HG03354 (cell line): ENCODE measurements around the gene LY6G5B.
"Not testable (repeated sequence)": the region's sequence is repeated elsewhere in the genome, so short reads cannot be mapped to it uniquely, and the experiment has no call there.

ENCODE experiments used
- ATAC-seq: cut with Tn5 transposase; IDR thresholded peaks from one replicate; pipeline ENCODE4 v1.9.1; 2021; ENCODE audit warnings: mild to moderate bottlenecking; ENCODE audit not compliant: unreplicated experiment, poor library complexity, severe bottlenecking

The LY6G5B gene

DNA sequence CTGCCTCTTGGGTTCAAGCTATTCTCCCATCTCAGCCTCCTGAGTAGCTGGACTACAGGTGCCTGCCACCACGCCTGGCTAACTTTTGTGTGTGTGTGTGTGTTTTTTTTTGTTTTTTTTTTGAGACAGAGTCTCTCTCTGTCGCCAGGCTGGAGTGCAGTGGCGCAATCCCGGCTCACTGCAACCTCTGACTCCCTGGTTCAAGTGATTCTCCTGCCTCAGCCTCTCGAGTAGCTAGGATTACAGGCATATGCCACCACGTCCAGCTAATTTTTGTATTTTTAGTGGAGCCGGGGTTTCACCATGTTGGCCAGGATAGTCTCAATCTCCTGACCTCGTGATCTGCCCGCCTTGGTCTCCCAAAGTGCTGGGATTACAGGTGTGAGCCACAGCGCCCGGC lies 39.4 kb downstream of the LY6G5B start:
- ATAC-seq = not testable (repeated sequence)

DNA sequence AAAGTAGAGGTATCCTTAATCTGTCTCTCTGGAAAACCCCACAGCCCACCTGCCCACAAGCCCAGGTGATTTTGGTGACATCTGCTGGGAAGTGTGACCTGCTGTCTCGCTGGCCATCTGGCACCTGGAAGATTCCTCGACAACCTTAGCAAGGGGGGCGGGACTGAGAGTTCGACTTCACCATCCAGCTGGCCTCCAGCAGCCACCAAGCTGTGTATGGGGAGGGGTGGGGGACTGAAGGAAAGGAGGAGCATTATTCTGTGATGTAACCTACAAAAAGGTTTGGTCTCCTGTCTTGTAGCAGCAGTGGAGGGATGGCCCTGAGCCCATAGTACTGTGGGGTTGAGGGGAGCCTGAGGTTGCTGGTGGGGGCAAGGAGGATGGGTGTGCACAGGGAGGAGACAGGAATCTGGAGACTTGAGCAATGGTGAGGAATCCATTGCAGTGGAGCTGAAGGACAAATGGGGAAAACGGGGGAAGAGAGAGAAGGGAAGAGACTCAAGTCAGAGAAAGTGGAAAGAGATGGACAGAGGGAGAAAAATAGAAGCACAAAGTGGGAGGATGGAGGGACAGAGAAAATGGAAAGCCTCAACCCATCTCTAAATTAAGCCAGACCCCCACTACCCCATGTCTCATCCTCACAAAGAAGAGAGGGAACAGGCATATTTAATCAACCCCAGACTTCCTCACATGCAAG lies 40.9 kb downstream of the LY6G5B start:
- ATAC-seq = no peak

DNA sequence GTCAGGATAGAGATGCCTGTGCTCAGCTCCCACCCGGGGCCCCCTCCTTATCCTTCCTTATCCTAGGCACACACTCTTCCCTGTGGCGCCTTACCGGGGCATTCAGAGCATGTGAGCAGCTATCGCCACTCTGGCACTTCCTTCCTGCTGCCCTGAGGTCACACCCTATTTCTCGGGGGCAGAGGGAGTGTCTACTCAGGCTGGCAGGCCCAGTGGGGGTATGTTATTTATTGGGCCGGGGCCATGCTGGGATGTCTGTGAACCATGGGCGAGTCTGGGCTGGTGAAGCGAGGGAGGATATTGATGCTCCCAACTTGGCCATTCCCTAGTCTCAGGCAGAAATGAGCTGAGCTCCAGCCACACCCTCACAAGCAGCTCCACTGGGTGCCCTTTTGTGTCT lies 41.5 kb downstream of the LY6G5B start:
- no peak for ATAC-seq

DNA sequence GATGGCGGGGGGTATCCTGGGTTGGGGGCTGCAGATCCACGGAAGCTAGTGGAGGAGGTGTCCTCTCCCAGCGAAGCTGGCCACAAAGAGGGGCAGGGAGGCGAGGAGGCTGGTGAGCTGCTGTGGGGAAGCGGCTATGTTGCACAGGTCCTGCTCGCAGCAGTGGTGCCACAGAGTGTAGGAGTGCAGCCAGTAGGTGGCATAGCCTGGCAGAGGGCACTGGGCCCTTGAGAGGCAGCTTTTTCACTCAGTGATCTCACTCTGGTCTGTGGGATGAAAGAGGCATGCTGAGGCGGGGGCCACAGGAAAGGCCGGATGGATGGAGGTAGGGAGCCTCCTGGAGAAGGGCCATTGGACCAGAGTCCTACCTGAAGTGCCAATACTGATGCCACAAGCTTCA lies 42.5 kb downstream of the LY6G5B start:
- ATAC-seq = no peak

DNA sequence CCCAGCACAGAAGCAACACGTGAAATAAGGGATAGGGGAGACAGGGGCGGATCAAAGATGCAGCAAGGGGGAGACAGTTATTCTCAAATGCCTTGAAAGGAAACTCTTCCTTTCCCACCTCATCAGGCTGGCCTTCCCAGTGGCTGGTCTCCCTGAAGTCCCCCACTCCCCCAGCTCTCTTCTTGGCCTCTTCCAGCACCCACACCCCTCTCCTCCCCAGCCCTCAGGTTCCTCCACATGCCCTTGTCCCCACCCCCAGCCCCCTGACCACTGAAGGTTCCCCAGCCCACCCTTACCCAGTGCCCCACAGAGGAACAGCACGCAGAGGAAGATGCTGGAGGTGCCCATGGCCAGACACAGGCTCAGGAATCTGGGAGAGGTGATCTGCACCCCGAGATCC lies 43.7 kb downstream of the LY6G5B start:
- no peak for ATAC-seq

DNA sequence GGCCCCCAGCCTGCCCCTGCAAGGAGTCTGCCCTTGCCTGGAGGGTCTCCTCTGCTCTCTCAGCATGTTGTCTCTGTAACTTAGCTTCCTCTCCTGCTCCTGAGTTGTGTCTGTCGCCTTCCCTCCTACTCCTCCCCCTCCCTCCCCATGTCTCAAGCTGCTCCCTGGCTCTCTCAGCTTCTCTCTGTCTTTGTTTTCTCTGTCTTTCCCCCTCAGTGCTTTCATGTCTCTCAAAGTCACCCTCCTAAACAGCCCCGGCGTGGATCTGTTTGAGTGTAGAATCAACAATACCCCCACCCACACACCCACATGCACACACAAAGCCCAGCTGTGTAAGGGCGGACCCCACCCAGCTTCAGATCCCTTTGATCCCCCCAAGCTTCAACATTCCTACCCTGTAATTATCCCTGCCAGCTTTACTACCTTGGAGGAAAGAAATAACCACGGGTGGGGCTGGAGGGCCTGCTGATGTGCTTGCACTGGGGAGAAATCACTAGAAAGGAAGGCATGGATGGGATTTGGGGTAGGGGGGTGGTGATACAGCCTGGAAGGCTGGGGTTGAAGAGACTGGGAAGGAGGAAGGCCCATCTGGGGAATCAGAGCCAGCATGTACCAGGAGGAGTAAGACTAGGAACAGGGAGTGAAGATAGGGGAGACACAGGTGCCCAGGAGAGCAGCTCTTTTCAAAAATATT lies 44.4 kb downstream of the LY6G5B start:
- ATAC-seq = no peak

DNA sequence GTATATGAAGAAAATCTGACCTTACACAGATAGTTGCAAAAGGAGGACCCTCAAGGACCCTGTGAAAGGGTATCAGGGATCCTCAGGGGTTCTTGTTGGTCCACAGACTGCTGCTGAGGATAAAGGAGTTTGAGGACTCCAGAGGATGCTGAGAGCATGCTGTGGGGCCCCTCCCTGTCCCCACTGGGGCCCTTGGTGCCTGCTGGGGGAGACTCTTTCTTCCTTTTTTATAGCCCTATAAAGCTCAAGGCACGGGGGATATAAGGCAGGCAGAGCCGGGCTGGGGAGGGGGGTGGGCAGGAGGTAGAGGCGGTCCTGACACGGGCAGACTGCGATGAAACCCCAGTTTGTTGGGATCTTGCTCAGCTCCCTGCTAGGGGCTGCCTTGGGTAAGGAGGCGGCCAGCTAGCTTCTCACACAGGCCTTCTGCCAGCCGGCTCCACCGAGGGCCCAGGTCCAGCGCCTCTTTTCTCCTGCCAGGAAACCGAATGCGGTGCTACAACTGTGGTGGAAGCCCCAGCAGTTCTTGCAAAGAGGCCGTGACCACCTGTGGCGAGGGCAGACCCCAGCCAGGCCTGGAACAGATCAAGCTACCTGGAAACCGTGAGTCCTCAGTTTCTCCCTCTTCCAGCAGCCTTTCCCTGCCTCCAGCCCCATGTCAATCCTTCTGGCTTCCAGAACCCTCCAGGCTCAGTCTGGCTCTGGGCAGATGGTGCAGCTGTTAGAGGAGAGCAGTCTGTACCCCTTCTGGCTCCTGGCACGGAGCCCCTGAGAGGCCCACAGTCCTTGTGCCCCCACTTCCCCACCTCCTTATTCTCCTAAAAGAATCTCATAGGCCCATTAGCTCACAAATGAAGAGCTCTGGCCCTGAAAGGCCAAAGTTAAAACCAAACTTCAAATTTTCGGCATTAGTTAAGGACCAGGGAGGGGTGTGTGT lies 45.5 kb downstream of the LY6G5B start, which contains the start of gene LY6G6D:
Gene LY6G6D (plus strand): TSS at position 327 of the 937 bp plus-strand sequence. CDS start 8 bp downstream, at position 335.
- ATAC-seq = no peak

DNA sequence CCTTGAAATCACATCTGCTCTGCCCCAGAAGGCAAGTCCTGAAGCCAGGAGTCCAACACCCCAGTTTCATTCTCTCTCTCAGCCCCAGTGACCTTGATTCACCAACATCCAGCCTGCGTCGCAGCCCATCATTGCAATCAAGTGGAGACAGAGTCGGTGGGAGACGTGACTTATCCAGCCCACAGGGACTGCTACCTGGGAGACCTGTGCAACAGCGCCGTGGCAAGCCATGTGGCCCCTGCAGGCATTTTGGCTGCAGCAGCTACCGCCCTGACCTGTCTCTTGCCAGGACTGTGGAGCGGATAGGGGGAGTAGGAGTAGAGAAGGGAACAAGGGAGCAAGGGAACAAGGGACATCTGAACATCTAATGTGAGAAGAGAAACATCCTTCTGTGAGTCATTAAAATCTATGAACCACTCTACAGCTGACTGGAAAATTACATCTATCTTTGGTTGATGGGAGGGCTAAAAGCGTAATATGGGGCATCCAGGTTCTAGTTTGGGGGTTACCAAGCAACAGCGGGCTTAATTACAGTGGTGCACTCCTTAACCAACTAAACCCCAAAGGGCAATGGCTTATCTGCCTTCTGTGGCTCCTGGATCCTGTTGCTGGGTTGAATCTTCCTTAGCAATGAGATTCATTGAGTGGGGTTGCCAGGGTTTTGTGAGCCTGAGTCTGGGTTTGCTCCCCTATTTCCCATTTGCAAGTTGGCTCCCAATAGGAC lies 47.9 kb downstream of the LY6G5B start:
- ATAC-seq = no peak

DNA sequence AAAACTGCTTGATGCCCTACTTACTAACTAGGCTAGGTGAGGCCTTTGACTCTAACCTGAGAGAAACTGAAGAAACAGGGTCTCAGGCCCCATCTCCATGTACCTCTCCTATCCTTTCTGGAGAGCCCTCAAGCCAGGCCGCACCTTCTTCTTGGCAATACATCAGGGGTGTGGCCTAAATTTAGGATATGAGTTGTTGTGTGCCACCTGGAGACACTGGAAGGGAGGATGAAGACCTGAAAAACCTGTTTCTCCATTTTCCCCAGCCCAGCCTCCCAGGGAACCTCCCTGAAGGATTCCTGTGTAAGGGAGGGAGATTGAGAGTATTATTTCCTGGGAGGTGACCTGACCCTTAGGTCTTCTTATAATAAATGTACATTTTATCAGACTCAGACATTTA lies 48.5 kb downstream of the LY6G5B start:
- no peak for ATAC-seq

DNA sequence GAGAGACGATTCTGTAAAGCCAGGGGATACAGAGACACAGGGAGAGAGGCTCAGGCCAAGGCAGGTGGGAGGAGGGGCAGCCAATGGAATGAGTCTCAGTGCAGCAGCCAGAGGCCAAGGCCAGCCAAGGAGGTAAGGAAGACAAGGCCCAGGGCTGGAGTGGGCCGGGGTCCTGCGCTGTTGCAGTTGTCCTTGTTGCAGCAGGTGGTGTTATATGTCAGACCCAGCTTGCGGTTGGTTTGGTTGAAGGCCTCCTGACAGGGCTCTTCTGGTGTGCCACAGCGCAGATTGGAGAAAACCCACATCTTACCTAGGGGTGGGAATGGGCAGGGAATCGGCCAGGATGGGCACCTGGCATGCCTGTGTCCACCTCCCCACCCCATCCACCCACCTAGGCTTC lies 49.2 kb downstream of the LY6G5B start:
- ATAC-seq = no peak

DNA sequence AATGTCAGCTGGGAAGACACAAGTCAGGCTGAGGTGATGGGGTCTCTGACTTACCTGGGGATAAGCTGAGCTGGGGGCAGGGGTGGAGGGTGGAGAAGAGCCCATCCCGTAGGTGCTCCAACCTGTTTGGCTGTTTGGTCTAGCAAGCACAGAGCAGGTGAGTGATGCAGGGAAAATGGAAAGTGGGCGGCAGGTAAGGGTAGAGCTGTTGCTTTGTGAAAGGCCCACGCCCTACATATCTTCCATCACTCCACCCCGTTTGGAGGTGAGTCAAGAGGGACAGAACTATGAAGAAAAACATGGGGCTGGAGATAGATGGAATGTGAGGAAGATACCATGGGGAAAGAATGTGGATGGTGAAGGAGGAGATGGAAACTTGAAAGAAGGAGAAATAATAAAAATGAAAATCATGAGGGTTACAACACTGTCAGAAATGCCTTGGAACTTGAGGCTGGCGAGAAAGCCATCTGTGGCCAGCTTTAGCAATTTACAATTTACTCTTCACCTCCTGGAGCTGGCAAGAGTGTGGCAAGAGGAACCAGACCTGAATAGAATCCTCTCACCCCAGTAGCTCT lies 50.5 kb downstream of the LY6G5B start:
- no peak for ATAC-seq

DNA sequence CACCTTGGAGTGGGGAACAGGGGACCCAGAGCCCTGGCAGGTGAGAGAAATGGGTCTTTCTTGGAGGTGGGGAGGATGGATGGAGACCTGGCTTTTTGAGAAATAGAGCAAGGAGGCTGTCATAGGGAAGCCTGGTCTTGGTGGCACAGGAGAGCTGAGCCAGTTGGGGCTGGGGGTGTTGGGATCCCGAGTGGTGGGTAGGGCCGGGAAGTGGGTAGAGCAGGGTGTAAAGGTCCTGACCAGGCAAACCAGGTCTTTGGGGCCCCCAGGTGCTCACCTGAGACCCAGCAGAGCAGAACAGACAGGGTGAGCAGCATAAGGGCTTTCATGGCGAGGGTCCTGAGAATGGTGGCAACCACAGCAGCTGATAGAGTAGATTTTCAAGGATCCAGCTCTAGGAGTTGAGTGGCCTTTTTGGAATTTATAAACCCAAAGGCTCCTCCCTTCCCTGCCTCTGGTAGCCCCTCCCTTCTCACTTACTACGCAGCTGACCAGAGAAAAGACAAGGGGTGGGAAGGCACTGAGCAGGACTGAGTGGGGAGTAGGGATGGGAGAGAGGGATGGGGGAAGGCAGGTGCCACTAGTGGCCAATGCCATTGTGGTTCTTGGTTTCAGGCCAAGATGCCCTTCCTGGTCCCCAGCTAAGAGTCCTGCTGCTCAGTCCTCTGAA lies 51.7 kb downstream of the LY6G5B start, which contains the start of gene LY6G6C:
Gene LY6G6C (minus strand): TSS at position 396 of the 670 bp plus-strand sequence. CDS start 67 bp downstream, at position 329.
- no peak for ATAC-seq

DNA sequence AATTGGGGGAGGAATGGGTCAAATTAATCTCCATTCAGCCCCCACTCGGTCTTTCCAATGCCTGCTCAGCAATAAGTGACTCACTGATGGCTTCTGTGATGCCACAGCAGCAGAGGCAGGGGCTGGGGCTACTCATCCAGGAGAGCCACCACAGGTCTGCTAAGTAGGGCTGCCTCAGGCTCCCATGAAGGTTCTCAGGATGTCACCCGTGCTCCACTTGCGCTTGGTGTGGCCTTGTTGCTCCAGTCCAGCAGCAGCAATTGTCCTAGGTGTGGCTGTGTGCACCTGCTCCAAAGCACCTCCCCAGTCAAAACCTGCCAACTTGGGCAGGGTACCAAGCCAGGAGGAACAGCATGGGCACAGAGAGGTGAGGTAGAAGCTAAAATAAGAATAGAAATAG lies 52.4 kb downstream of the LY6G5B start:
- no peak for ATAC-seq
